Coronary artery (tissue), 2 donors: ENCODE measurements around the gene RBM19.

Source experiments
- DNase-seq: peaks from one replicate; pipeline ENCODE4 v3.0.0-alpha.2; 2017; ENCODE audit warnings: low spot score
- H3K27ac ChIP-seq, 2 donors: fragments of 200-600 bp; sonication (generic); one replicate each; pipeline ENCODE4 v1.5.1; 2016 to 2019
- H3K4me3 ChIP-seq: fragments of 200-600 bp; sonication (generic); 2 replicates; pipeline ENCODE4 v1.5.1; 2016; ENCODE audit warnings: mild to moderate bottlenecking, moderate library complexity
- CTCF ChIP-seq: fragments of 200-600 bp; sonication (generic); IDR thresholded peaks from one replicate; pipeline ENCODE4 v1.5.1; 2019; ENCODE audit warnings: antibody characterized with exemption

RBM19 gene

DNA sequence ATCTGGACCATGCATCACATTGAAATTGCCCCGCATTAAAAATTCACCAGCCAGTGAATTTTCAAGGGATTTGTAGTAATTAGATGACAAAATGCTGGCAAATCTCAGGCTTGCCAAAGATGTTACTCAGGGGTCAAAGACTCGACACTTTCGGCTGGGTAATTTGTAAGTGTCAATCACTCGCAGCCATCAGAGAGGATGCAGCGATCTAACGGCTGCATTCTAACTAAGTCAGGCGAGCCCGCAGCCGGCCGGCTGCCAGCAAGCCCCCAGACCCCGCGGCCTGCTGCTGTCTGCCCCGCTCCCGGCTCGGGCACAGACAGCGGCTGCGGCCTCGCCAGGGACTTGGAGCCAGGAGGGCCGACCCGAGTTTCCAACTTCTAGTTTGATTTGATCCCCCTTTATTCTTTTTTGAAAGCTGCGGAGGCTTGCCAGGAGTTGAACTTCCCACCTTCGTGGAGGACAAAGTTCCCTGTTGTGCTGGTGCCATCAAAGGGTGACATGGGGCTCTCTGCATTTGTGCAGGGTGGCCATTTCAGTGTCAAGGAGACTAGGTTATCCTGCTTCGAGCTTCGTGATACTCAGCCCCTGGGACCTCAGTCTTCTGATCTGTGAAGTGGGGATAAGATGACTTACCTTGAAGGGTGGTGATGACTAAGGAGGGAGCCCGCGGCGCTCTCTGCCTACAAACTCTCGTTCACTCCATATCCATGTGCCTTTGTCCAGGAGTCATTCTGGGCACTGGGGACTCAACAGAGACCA, 169.9 kb downstream of the RBM19 start:
- TF ChIP-seq CTCF, result no peak
- DNase-seq, result no peak
- H3K4me3 ChIP-seq, result no peak overlapping the region
- no peak overlapping the region for H3K27ac ChIP-seq

GRCh38 chr12:113795445-113795844, 170.7 kb downstream of the RBM19 start:
- Histone ChIP-seq H3K4me3 (no peak overlapping the region), H3K27ac (no peak overlapping the region)
- TF ChIP-seq CTCF, result no peak
- no peak for DNase-seq

DNA sequence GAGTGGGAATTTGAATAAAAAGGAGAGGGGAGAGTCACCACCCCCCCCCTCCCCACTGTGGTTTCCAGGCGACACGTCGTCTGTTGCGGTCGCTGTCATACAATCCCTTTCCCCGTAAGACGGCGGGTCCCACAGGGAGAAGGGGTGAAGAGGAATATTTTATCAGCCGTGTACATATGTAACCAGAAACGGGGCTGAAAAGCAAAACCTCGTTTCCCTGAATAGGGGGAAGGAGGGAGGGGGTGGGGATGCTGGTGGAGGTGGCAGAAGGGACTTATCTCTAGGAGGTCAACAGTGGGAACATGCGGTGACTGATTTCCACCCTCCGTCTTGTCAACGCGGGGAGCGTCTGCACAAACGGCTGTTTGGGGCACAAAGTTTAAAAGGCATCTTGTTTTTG, 171.4 kb downstream of the RBM19 start:
- DNase-seq, result no peak
- no peak overlapping the region for H3K4me3 ChIP-seq
- no peak for TF ChIP-seq CTCF
- H3K27ac ChIP-seq, result no peak overlapping the region

- DNase-seq, result no peak
- Histone ChIP-seq H3K27ac (no peak overlapping the region), H3K4me3 (no peak overlapping the region)
- no peak for TF ChIP-seq CTCF
Observed at GRCh38 chr12:113793250-113793649, 172.9 kb downstream of the RBM19 start.

DNA sequence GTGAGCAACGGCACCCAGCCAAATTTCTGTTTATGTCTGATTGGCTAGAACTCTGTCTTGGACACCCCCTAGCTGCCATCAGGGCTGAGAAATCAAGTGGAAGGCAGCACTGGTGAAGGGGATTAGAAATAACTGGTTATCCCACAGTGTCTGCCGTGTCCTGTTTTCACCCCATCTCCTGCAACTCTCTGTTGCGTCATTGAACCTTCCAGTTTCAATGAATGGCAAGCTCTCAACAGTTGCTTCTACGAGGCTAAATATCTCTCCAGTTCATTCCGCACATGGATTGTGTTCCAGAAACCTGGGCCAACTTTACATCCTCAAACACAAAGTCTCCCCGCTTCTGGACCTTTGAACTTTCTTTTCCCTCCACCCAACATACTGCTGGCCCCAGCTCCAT, 173.7 kb downstream of the RBM19 start:
- DNase-seq, result no peak
- H3K4me3 ChIP-seq, result no peak overlapping the region
- no peak for TF ChIP-seq CTCF
- no peak overlapping the region for H3K27ac ChIP-seq

- TF ChIP-seq CTCF, result no peak
- DNase-seq, result no peak
- no peak overlapping the region for H3K27ac ChIP-seq
- H3K4me3 ChIP-seq, result no peak overlapping the region
Observed at GRCh38 chr12:113788020-113788856, 177.9 kb downstream of the RBM19 start.
